Epithelial cell of umbilical artery (primary cell): Measurements from ENCODE around the gene CTAGE9. TPM values are rescaled to one million over a fixed set of nuclear protein-coding genes. Genes with fewer than 3 reads are reported as not detected.

Experiments
- total RNA-seq: library from RNA; depleted of rRNA; stranded (reverse); fragments of >200 nt; gene quantifications from 2 replicates; pipeline ENCODE4 v1.2.3, GENCODE V29; 2014

Gene CTAGE9, protein sequence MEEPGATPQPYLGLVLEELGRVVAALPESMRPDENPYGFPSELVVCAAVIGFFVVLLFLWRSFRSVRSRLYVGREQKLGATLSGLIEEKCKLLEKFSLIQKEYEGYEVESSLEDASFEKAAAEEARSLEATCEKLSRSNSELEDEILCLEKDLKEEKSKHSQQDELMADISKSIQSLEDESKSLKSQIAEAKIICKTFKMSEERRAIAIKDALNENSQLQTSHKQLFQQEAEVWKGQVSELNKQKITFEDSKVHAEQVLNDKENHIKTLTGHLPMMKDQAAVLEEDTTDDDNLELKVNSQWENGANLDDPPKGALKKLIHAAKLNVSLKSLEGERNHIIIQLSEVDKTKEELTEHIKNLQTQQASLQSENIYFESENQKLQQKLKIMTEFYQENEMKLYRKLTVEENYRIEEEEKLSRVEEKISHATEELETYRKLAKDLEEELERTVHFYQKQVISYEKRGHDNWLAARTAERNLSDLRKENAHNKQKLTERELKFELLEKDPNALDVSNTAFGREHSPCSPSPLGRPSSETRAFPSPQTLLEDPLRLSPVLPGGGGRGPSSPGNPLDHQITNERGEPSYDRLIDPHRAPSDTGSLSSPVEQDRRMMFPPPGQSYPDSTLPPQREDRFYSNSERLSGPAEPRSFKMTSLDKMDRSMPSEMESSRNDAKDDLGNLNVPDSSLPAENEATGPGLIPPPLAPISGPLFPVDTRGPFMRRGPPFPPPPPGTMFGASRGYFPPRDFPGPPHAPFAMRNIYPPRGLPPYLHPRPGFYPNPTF
- not detected in 2 replicates for total RNA-seq

GRCh38 chr6:131710917-131711316, at the start of gene CTAGE9:
TSS of gene CTAGE9 (minus strand) at chr6:131711017. CDS start at chr6:131711017, 0 bp downstream.

Other genes starting within 250 kb of the CTAGE9 start
- not detected in 2 replicates for gene ARG1, start 137.8 kb downstream of the CTAGE9 start, total RNA-seq
- gene MED23, start 82.8 kb downstream of the CTAGE9 start, total RNA-seq, result 21.1 and 34.2 TPM in 2 replicates
- under 0.01 TPM in 1 of 2 replicates, not detected in the other for gene ENPP3, start 73.7 kb downstream of the CTAGE9 start, total RNA-seq
- under 0.01 TPM in 1 of 2 replicates, not detected in the other for gene OR2A4, start 9.6 kb downstream of the CTAGE9 start, total RNA-seq
- 2.3 and 3.6 TPM in 2 replicates for gene ENPP1, start 97.0 kb upstream of the CTAGE9 start, total RNA-seq
- gene CCN2, start 240.4 kb upstream of the CTAGE9 start, total RNA-seq, result 425 and 437 TPM in 2 replicates